Measurements from ENCODE around the gene GPR183.
A peak's percentile ranks its signal among the peaks of the same experiment; 100 is the strongest.

Gene GPR183

GRCh38 chr13:99290894-99291293, 16.3 kb downstream of the GPR183 start:
- DNase-seq = no peak

DNA sequence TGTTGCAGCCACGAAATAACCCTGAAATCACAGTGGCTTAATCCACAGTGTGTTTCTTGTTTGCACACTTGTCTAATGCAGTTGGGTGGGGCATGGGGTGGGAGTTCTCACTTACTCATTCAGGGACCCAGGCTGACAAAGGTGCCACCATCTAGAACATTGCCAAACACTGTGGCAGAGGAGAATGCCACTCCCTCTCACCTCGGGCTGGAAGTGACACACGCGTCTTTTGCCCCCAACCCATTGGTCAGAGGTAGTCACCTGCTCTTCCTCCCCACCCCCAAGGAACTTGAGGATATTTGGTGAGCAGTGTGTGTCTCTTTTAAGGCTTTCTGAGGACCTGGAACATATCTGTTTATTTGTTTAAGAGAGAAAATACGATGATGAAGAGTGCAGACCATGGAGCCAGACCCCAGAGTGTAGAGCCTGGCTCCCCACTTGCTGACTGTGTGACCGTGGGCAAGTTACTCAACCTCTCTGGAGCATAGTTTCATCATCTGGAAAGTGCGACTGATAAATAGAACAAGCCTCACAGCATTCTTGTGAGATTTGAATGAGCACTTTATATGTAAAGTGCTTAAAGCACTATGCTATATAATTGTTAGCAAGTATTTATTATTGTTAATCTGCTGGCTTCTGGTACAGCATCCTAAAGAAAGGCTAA, 17.4 kb downstream of the GPR183 start:
- DNase-seq = no peak

GRCh38 chr13:99289271-99289670, 17.9 kb downstream of the GPR183 start:
- DNase-seq = no peak

- peak; percentile 55 to 77 for DNase-seq
These were observed 19.1 kb downstream of the GPR183 start for GRCh38 chr13:99288089-99288488.

DNA sequence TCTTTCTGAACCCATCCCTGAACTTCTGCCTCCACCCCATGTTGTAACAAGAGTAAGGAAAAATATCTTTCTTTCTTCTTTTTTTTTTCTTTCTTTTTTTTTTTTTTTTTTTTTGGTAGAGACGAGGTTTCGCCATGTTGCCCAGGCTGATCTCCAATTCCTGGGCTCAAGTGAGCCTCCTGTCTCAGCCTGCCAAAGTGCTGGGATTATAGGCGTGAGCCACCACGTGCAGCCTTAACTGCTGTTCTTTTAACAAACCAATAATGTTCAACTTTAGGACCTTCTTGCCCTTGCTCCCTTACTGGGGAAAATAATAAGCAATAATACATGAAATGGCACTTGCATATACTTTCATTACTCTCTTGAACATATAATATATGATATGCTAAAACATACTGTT, 19.6 kb downstream of the GPR183 start:
- peak; percentile 61 to 65 for DNase-seq

GRCh38 chr13:99285432-99286182, 21.6 kb downstream of the GPR183 start:
- DNase-seq = peak in 1 of 2 experiments; percentile 26

DNA sequence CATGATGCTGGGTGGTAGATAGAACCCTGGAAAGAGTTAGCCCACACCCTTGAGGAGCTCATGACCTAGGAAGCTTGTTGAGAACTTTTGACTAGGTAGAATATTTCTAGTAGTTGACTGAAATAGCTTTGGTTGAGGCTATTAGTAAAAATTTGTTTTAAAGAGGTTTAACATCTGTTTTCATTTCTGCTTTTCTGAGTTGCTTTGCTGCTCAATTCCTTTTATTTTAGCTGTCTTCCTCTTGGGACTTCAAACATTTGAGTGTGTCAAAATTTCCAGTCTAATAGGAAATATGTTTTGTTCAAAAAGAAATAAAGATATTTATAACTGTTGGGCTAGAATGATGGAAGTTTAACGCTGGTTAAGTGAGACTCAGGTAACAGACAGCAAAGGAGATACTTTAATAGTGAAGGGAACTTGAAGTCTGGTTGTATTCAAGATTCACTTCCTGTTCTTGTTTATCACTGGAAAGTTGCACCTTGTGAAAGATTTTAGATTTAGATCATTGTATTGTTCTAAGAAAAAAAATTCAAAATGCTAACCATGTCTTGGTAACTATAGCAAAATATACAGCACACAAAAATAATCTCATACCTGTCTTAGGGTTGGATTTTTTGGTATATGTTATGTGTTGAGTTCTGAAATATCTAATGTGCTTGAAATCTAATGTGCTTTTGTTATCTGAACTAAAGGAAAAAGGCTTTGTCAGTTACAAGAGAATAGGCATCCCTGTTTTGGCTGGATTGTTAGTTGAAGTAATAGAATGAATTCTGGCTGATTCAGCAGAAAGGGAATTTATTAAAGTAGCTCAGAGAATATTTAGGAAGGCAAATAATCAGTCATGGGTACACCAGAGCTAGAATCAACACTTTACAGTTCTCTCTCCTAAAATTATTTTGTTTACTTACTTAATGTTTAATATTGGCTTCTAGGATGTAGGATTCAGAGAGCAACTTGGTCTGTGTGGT, 24.7 kb downstream of the GPR183 start:
- DNase-seq = no peak

GRCh38 chr13:99281811-99282263, 25.4 kb downstream of the GPR183 start:
- DNase-seq = no peak

GRCh38 chr13:99280166-99280565, 27.0 kb downstream of the GPR183 start:
- DNase-seq = no peak

GRCh38 chr13:99279637-99280036, 27.6 kb downstream of the GPR183 start:
- DNase-seq = no peak

GRCh38 chr13:99278843-99279242, 28.4 kb downstream of the GPR183 start:
- no peak for DNase-seq

DNA sequence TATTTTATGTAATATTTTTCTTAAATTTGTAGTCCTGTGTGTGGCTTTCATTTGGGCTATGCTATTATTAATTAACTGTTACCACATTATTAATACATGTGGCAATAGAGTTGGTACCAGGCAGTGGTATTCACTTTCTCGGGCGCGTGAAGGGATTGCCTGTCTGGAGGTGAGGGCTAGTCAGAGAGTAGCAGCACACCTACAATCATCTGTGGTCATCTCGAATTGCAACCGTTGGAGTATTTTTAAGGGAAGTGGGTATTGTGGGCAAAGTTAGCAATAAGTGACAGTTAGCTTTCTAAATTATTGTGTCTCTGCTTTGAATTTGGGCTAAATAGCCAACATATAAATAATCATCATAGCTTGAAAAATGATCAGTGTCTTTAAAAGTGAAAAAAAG, 29.0 kb downstream of the GPR183 start:
- DNase-seq = no peak

GRCh38 chr13:99277629-99278028, 29.6 kb downstream of the GPR183 start:
- DNase-seq = no peak

GRCh38 chr13:99276706-99277105, 30.5 kb downstream of the GPR183 start:
- no peak for DNase-seq

DNA sequence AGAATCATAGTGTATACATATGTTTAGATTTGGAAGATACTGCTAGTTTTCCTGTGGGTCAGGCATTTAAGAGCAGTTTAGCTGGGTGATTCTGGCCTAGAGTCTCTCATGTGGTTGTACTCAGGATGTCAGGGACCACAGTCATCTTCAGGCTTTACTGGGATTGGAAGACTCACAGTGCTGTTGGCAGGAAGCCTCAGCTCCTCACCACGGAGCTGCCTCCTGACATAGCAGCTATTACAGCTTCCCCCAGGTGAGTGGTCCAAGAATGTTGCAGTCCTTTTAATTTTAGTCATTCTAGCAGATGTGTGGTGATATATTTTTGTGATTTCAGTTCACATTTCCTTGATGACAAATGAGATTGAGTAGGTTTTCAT, 32.1 kb downstream of the GPR183 start:
- no peak for DNase-seq

DNA sequence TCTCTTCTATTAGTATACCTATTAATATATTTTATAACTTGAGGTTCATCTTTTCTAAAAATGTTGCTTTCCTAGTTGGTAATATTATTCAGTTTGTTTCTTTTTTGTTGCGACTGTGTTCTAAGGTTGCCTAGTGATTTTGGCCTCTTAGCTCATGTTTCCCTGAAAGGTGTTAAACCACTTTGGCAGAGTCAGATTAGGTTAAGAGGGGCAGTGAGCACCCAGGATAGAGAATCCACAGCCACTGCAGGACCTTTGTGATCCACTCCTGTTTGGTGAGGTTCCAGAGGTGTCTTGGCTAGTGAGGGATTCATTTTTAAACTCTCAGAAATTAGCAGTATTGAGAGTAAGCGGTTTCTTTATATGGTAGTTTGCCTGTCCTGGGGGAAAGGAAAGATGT, 34.1 kb downstream of the GPR183 start:
- no peak for DNase-seq

DNA sequence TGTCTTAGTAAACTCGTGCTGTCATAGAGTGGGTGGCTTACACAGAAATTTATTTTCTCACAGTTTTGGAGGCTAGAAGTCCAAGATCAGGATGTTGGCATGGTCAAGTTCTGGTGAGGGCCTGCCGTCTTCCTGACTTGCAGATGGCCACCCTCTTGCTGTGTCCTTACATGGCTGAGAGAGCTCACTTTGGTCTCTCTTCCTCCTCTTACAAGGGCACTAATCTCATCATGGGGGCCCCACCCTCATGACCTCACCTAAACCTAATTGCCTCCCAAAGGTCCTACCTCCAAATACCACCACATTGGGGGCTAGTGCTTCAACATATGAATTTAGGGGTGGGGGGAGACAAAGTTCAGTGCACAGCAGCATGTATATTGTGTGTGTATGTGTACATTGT, 34.7 kb downstream of the GPR183 start:
- DNase-seq = no peak

DNA sequence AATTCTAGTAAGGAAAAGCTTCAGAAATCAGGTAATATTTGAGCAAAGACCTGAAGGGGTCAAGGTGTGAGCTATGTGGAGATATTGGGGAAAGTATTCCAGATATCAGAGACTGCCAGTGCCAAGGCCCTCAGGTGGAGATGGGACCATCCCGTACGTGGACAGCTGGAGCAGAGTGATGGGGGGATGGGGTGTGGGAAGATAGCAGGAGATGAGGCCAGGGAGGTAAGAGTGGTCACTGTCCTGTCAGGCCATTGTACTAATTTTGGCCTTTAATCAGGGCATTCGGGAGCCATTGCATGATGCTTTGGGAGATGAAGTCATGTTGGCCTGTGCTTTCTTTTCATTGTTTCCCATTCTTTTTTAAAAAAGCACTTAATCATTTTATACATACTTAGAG, 36.0 kb downstream of the GPR183 start:
- no peak for DNase-seq

GRCh38 chr13:99270518-99270917, 36.7 kb downstream of the GPR183 start:
- no peak for DNase-seq

GRCh38 chr13:99269627-99270241, 37.5 kb downstream of the GPR183 start:
- peak in 1 of 2 experiments; percentile 7 for DNase-seq

DNA sequence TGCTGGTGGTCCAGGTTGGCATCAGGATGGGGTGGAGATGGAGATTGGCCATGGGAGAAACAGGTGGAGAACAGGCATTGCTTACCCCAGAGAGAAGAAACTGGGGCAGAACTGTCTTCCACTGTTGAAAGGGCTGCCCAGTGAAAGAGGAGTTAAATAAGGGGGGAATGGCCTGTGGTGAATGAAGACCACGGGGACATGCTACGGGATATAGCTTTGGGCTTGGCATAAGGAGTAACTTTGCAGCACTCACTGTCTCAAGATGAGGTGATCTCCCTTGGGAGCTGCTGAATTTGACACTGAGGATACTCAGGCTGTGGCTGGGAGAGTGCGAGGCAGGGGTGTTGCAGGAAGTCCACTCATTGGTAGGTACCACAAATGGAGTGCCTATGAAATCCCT, 38.4 kb downstream of the GPR183 start:
- no peak for DNase-seq

- DNase-seq = no peak
These were observed 39.3 kb downstream of the GPR183 start for GRCh38 chr13:99267927-99268326.

DNA sequence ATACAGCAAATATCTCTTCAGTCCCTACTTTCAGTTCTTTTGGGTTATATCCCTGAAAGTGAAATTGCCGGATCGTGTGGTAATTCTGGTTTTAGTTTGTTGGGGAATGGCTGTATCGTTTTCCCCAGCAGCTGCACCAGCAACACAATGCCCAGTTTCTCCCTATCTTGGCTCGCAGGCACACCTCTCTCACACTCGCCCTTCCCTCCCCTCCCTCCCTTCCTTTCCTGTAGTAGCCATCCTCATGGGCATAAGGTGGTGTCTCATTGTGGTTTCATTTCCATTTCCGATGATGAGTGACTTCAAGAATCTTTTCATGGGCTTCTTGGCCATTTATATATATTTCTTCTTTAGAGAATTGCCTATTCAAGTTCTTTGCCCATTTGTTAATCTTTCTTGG, 40.4 kb downstream of the GPR183 start:
- DNase-seq = no peak
